Measurements from ENCODE around the gene AGFG1.
"Not testable (repeated sequence)": the region's sequence is repeated elsewhere in the genome, so short reads cannot be mapped to it uniquely, and the experiment has no call there.

The AGFG1 gene

GRCh38 chr2:227504700-227505099 is 32.7 kb downstream of the AGFG1 start:
- Histone ChIP-seq H3K9me3 (ENCODE audit: insufficient read depth, low read depth, low read length) (no peaks in the 10 kb centered on the region), H3K4me3 (ENCODE audit: low read length) (no peak overlapping the region), H3K27me3 (ENCODE audit: insufficient read depth, low read length) (no peaks in the 10 kb centered on the region), H3K36me3 (ENCODE audit: insufficient read depth, low read depth, low read length) (no peaks in the 10 kb centered on the region), H3K27ac (ENCODE audit: low read length) (no peak overlapping the region), H3K9ac (ENCODE audit: low read depth, low read length) (no peak overlapping the region), H3K4me1 (ENCODE audit: insufficient read depth, low read length) (peaks cover 19% of the 10 kb centered on the region; the same call in 1 of the 2 replicates)

GRCh38 chr2:227506456-227506855 is 34.5 kb downstream of the AGFG1 start:
- Histone ChIP-seq H3K27ac (ENCODE audit: low read length) (no peak overlapping the region), H3K36me3 (ENCODE audit: insufficient read depth, low read depth, low read length) (no peaks in the 10 kb centered on the region), H3K4me1 (ENCODE audit: insufficient read depth, low read length) (peaks cover 32% of the 10 kb centered on the region)

GRCh38 chr2:227507963-227508362 is 36.0 kb downstream of the AGFG1 start:
- Histone ChIP-seq H3K36me3 (ENCODE audit: insufficient read depth, low read depth, low read length) (no peaks in the 10 kb centered on the region), H3K4me1 (ENCODE audit: insufficient read depth, low read length) (peaks cover 32% of the 10 kb centered on the region), H3K27ac (ENCODE audit: low read length) (no peak overlapping the region), H3K9me3 (ENCODE audit: insufficient read depth, low read depth, low read length) (no peaks in the 10 kb centered on the region), H3K9ac (ENCODE audit: low read depth, low read length) (no peak overlapping the region), H3K4me3 (ENCODE audit: low read length) (no peak overlapping the region), H3K27me3 (ENCODE audit: insufficient read depth, low read length) (no peaks in the 10 kb centered on the region)

More at GRCh38 chr2:227506456-227506855, 34.5 kb downstream of the AGFG1 start:
- Histone ChIP-seq H3K4me3 (ENCODE audit: low read length) (no peak overlapping the region), H3K9ac (ENCODE audit: low read depth, low read length) (no peak overlapping the region), H3K9me3 (ENCODE audit: insufficient read depth, low read depth, low read length) (no peaks in the 10 kb centered on the region), H3K27me3 (ENCODE audit: insufficient read depth, low read length) (no peaks in the 10 kb centered on the region)

DNA sequence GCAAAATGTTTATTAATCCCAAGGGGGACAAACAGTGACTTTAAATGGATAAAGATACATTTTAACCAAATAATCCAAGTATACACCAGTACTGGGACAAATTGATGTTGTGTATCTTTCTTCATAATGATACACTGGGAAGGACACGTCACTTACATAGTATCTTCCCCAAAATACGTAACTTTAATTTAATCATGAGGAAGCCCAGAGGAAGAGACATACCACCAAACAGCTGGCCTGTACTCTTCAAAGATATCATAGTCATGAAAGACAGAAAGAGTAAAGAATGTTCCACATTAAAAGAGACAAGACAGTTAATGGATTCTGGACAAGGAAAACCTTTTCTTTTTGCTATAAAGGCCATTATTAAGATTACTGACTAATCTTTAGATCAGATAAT is 37.1 kb downstream of the AGFG1 start:
- Histone ChIP-seq H3K27ac (ENCODE audit: low read length) (no peak overlapping the region), H3K4me1 (ENCODE audit: insufficient read depth, low read length) (peaks cover 36% of the 10 kb centered on the region), H3K4me3 (ENCODE audit: low read length) (no peak overlapping the region), H3K9ac (ENCODE audit: low read depth, low read length) (no peak overlapping the region), H3K36me3 (ENCODE audit: insufficient read depth, low read depth, low read length) (no peaks in the 10 kb centered on the region), H3K9me3 (ENCODE audit: insufficient read depth, low read depth, low read length) (no peaks in the 10 kb centered on the region), H3K27me3 (ENCODE audit: insufficient read depth, low read length) (no peaks in the 10 kb centered on the region)

DNA sequence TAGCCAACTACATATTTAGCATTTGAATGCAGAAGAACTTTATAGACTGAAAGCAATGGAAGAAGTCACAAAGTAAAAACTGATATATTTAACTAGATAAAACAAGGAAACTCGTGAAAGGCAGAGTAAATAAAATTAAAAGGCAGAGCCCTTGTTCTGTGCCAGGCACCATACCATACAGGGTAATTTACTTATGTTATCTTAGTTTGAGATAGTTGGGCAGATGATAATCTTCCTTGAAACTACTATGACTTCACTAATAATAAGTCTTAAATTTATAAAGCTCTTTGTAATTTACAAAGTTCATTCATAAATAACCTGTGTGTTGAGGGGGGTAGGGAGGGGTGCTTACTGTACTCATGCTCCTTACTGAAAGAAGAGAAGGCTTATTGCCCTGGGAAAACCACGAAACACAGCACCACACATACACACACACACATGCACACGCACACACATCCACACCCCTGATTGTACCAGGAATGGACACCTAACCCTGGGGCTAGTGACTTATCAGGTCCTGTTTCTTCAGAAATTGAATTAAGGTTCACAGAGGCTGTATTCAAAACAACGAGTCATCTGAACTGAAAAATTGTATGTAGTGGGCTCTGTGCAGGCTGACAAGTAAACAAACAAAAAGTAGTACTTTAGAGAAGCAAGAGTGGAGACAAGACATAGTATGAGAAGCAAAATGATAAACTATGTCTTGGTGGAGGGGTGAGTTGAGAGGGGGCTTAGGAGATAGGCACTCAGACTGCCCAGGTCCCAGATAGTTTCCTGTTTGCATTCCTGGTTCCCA is 38.1 kb downstream of the AGFG1 start:
- Histone ChIP-seq H3K4me1 (ENCODE audit: insufficient read depth, low read length) (peaks cover 41% of the 10 kb centered on the region), H3K27me3 (ENCODE audit: insufficient read depth, low read length) (no peaks in the 10 kb centered on the region), H3K27ac (ENCODE audit: low read length) (no peak overlapping the region), H3K36me3 (ENCODE audit: insufficient read depth, low read depth, low read length) (no peaks in the 10 kb centered on the region), H3K9ac (ENCODE audit: low read depth, low read length) (peak overlapping the region; percentile 13; the same call in 1 of the 2 replicates), H3K9me3 (ENCODE audit: insufficient read depth, low read depth, low read length) (no peaks in the 10 kb centered on the region), H3K4me3 (ENCODE audit: low read length) (no peak overlapping the region)

DNA sequence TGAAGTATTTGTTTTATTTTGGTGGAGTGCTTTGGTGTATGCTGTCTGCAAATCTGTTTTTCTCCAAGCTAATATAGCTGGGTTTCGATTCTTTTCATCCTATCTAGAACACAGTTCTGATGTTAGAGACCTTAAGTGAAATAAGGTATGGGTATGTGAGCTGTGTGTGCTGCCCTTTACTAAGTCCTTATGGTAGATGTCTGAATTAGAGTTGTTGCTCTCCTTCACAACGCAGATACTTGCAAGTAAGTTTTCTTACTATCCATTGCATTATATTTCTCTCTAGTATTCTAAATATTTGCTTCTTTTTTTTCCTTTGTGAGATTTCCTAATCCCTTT is 38.6 kb downstream of the AGFG1 start:
- H3K9me3 ChIP-seq (ENCODE audit: insufficient read depth, low read depth, low read length): no peaks in the 10 kb centered on the region
- H3K27me3 ChIP-seq (ENCODE audit: insufficient read depth, low read length): no peaks in the 10 kb centered on the region
- H3K36me3 ChIP-seq (ENCODE audit: insufficient read depth, low read depth, low read length): no peaks in the 10 kb centered on the region
- H3K4me1 ChIP-seq (ENCODE audit: insufficient read depth, low read length): peaks cover 41% of the 10 kb centered on the region
- no peak overlapping the region for H3K4me3 ChIP-seq (ENCODE audit: low read length)
- peak overlapping the region; percentile 13; the same call in 1 of the 2 replicates for H3K9ac ChIP-seq (ENCODE audit: low read depth, low read length)
- no peak overlapping the region for H3K27ac ChIP-seq (ENCODE audit: low read length)

- H3K9me3 ChIP-seq (ENCODE audit: insufficient read depth, low read depth, low read length): no peaks in the 10 kb centered on the region
- no peak overlapping the region for H3K27ac ChIP-seq (ENCODE audit: low read length)
- no peaks in the 10 kb centered on the region for H3K36me3 ChIP-seq (ENCODE audit: insufficient read depth, low read depth, low read length)
- H3K9ac ChIP-seq (ENCODE audit: low read depth, low read length): no peak overlapping the region
- H3K27me3 ChIP-seq (ENCODE audit: insufficient read depth, low read length): no peaks in the 10 kb centered on the region
- H3K4me3 ChIP-seq (ENCODE audit: low read length): no peak overlapping the region
- peaks cover 41% of the 10 kb centered on the region for H3K4me1 ChIP-seq (ENCODE audit: insufficient read depth, low read length)
These were observed 39.4 kb downstream of the AGFG1 start for GRCh38 chr2:227511239-227511930.

- no peak overlapping the region for H3K27ac ChIP-seq (ENCODE audit: low read length)
- H3K9ac ChIP-seq (ENCODE audit: low read depth, low read length): no peak overlapping the region
- H3K36me3 ChIP-seq (ENCODE audit: insufficient read depth, low read depth, low read length): no peaks in the 10 kb centered on the region
- H3K9me3 ChIP-seq (ENCODE audit: insufficient read depth, low read depth, low read length): no peaks in the 10 kb centered on the region
- peaks cover 37% of the 10 kb centered on the region for H3K4me1 ChIP-seq (ENCODE audit: insufficient read depth, low read length)
- H3K4me3 ChIP-seq (ENCODE audit: low read length): no peak overlapping the region
- H3K27me3 ChIP-seq (ENCODE audit: insufficient read depth, low read length): no peaks in the 10 kb centered on the region
These were observed 40.0 kb downstream of the AGFG1 start for GRCh38 chr2:227511955-227512354.

DNA sequence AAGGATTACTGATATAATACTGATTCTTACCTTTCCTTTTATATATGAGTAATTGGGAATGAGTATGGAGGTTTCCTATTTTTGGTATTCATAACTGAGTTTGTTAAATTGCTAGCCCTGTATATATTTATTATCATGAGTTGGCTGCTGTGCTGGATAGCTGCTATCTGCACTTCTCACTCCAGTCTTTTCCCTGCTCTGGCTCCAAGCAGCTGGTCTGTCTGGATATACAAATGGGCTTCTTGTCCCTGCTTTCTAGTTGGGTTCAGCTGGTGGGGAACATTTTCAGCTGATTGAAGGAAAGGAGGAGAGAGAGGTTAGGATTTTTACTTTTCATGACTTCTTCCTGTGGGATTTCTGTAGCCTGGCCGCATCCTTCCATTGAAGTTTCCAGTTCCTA is 41.2 kb downstream of the AGFG1 start:
- Histone ChIP-seq H3K9ac (ENCODE audit: low read depth, low read length) (no peak overlapping the region), H3K9me3 (ENCODE audit: insufficient read depth, low read depth, low read length) (no peaks in the 10 kb centered on the region), H3K27me3 (ENCODE audit: insufficient read depth, low read length) (no peaks in the 10 kb centered on the region), H3K36me3 (ENCODE audit: insufficient read depth, low read depth, low read length) (no peaks in the 10 kb centered on the region), H3K4me1 (ENCODE audit: insufficient read depth, low read length) (peaks cover 32% of the 10 kb centered on the region), H3K27ac (ENCODE audit: low read length) (no peak overlapping the region), H3K4me3 (ENCODE audit: low read length) (no peak overlapping the region)

DNA sequence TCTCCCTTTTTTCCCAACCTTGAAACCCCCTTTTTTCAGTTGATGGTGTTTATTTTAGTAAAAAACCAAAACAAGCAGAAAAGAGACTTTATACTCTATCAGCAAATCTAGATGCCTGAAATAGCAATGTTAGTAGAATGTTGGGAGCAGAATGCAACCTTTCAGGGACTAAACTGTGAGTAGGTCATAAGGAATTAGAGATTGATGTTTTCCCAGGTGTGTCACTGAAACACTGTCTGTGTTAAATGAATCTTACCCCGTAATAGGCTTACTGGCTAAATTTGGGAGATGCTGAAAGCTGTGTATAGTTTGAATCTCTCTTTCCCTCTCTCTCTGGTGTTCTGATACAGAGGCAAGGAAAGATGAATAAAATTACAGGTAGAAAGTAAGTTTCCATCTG is 43.8 kb downstream of the AGFG1 start:
- no peak overlapping the region for H3K9ac ChIP-seq (ENCODE audit: low read depth, low read length)
- no peak overlapping the region for H3K27ac ChIP-seq (ENCODE audit: low read length)
- no peaks in the 10 kb centered on the region for H3K27me3 ChIP-seq (ENCODE audit: insufficient read depth, low read length)
- no peak overlapping the region for H3K4me3 ChIP-seq (ENCODE audit: low read length)
- H3K9me3 ChIP-seq (ENCODE audit: insufficient read depth, low read depth, low read length): no peaks in the 10 kb centered on the region
- H3K36me3 ChIP-seq (ENCODE audit: insufficient read depth, low read depth, low read length): peaks cover 11% of the 10 kb centered on the region
- peaks cover 20% of the 10 kb centered on the region for H3K4me1 ChIP-seq (ENCODE audit: insufficient read depth, low read length)

DNA sequence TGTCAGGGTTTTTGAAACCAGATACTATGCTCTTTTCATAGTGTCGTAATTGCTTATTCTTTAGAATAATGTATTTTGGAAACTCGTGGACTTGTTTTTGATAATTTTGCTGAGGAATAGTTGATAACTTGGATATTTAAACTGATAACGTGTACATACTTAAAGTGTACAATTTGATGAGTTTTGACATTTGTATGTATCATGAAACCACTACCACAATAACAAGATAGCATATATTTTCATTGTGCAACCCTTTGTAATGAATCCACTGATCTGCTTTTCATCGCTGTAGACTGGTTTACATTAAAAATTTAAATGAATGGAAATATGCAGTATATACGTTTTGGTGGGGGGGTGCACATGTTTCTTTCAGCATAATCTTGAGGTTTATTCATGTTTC is 45.8 kb downstream of the AGFG1 start:
- Histone ChIP-seq H3K4me1 (ENCODE audit: insufficient read depth, low read length) (peaks cover 17% of the 10 kb centered on the region), H3K27ac (ENCODE audit: low read length) (no peak overlapping the region), H3K4me3 (ENCODE audit: low read length) (no peak overlapping the region), H3K27me3 (ENCODE audit: insufficient read depth, low read length) (no peaks in the 10 kb centered on the region), H3K9ac (ENCODE audit: low read depth, low read length) (no peak overlapping the region), H3K9me3 (ENCODE audit: insufficient read depth, low read depth, low read length) (no peaks in the 10 kb centered on the region), H3K36me3 (ENCODE audit: insufficient read depth, low read depth, low read length) (peaks cover 27% of the 10 kb centered on the region)

DNA sequence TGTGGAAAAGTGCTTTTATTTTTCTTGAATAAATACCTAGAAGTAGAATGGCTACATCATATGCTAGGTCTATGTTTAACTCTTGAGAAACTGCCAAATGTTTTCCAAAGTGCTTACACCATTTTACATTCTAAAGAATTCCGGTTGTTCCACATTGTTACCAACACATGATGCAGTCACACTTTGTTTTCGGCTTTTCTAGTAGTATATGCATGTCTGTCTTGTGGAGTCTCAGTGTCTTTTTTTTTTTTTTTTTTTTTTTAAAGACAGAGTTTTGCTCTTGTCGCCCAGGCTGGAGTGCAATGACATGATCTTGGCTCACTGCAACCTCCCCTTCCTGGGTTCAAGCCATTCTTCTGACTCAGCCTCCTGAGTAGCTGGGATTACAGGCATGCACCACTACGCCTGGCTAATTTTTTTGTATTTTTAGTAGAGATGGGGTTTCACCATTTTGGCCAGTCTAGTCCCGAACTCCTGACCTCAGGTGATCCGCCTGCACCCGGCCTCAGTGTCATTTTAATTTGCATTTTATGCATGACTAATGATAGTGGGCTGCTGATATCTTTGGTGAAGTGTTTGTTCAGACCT is 46.4 kb downstream of the AGFG1 start:
- H3K27ac ChIP-seq (ENCODE audit: low read length): not testable (repeated sequence)

More for the DNA sequence above, 46.4 kb downstream of the AGFG1 start:
- H3K9ac ChIP-seq (ENCODE audit: low read depth, low read length); H3K4me3 ChIP-seq (ENCODE audit: low read length); H3K27me3 ChIP-seq (ENCODE audit: insufficient read depth, low read length); H3K9me3 ChIP-seq (ENCODE audit: insufficient read depth, low read depth, low read length): not testable (repeated sequence)
- Histone ChIP-seq H3K36me3 (ENCODE audit: insufficient read depth, low read depth, low read length) (peaks cover 27% of the 10 kb centered on the region), H3K4me1 (ENCODE audit: insufficient read depth, low read length) (peaks cover 14% of the 10 kb centered on the region)
